Effector memory CD4-positive, alpha-beta T cell (primary cell): ENCODE data around the gene ANO6.

Experiments
- DNase-seq, 3 donors: peaks; one replicate each; pipeline ENCODE4 v3.0.0-alpha.2; 2020
- H3K27ac ChIP-seq: 2 replicates; pipeline ENCODE4 v1.7.0; 2013; ENCODE audit warnings: mild to moderate bottlenecking, low read length, moderate library complexity; ENCODE audit not compliant: insufficient read depth, poor library complexity, severe bottlenecking
- H3K27me3 ChIP-seq: replicated peaks from 2 replicates; pipeline ENCODE4 v1.7.0; 2013; ENCODE audit warnings: mild to moderate bottlenecking, low read length; ENCODE audit not compliant: insufficient read depth, control insufficient read depth, poor library complexity, severe bottlenecking
- H3K36me3 ChIP-seq: 2 replicates; pipeline ENCODE4 v1.7.0; 2013; ENCODE audit warnings: mild to moderate bottlenecking, low read length, moderate library complexity; ENCODE audit not compliant: control insufficient read depth, insufficient read depth
- H3K4me1 ChIP-seq: 2 replicates; pipeline ENCODE4 v1.7.0; 2013; ENCODE audit warnings: low read length, mild to moderate bottlenecking; ENCODE audit not compliant: control insufficient read depth, insufficient read depth, poor library complexity, severe bottlenecking
- H3K4me3 ChIP-seq: 2 replicates; pipeline ENCODE4 v1.7.0; 2013; ENCODE audit warnings: low read length, low read depth, mild to moderate bottlenecking; ENCODE audit not compliant: insufficient read depth, poor library complexity, severe bottlenecking
- H3K9me3 ChIP-seq: 2 replicates; pipeline ENCODE4 v1.7.0; 2013; ENCODE audit warnings: mild to moderate bottlenecking, low read length, moderate library complexity; ENCODE audit not compliant: control insufficient read depth

ANO6 gene

GRCh38 chr12:45468751-45469615, 253.1 kb downstream of the ANO6 start:
- Histone ChIP-seq H3K36me3 (no peaks in the 10 kb centered on the region), H3K4me1 (no peaks in the 10 kb centered on the region), H3K27me3 (peaks cover 1% of the 10 kb centered on the region), H3K27ac (no peak overlapping the region), H3K4me3 (no peak overlapping the region), H3K9me3 (no peaks in the 10 kb centered on the region)
- no peak for DNase-seq

- no peak for DNase-seq
- H3K27ac ChIP-seq, result no peak overlapping the region
- no peak overlapping the region for H3K4me3 ChIP-seq
- no peaks in the 10 kb centered on the region for H3K36me3 ChIP-seq
- no peaks in the 10 kb centered on the region for H3K4me1 ChIP-seq
- H3K27me3 ChIP-seq, result no peaks in the 10 kb centered on the region
- H3K9me3 ChIP-seq, result no peaks in the 10 kb centered on the region
These were observed 254.0 kb downstream of the ANO6 start for GRCh38 chr12:45469902-45470301.

GRCh38 chr12:45473636-45474035, 257.7 kb downstream of the ANO6 start:
- Histone ChIP-seq H3K9me3 (no peaks in the 10 kb centered on the region), H3K4me1 (no peaks in the 10 kb centered on the region), H3K36me3 (no peaks in the 10 kb centered on the region), H3K27me3 (no peaks in the 10 kb centered on the region), H3K27ac (no peak overlapping the region), H3K4me3 (no peak overlapping the region)
- no peak for DNase-seq

GRCh38 chr12:45475594-45475993, 259.7 kb downstream of the ANO6 start:
- Histone ChIP-seq H3K9me3 (no peaks in the 10 kb centered on the region), H3K27ac (no peak overlapping the region), H3K36me3 (no peaks in the 10 kb centered on the region), H3K4me3 (no peak overlapping the region), H3K27me3 (no peaks in the 10 kb centered on the region), H3K4me1 (no peaks in the 10 kb centered on the region)
- DNase-seq, result no peak

- no peaks in the 10 kb centered on the region for H3K27me3 ChIP-seq
- no peaks in the 10 kb centered on the region for H3K36me3 ChIP-seq
- DNase-seq, result no peak
- H3K4me1 ChIP-seq, result no peaks in the 10 kb centered on the region
- H3K4me3 ChIP-seq, result no peak overlapping the region
- H3K27ac ChIP-seq, result no peak overlapping the region
- H3K9me3 ChIP-seq, result no peaks in the 10 kb centered on the region
These were observed 261.6 kb downstream of the ANO6 start for GRCh38 chr12:45477526-45477925.

- Histone ChIP-seq H3K27me3 (no peaks in the 10 kb centered on the region), H3K27ac (no peak overlapping the region), H3K4me1 (no peaks in the 10 kb centered on the region), H3K36me3 (no peaks in the 10 kb centered on the region), H3K4me3 (no peak overlapping the region), H3K9me3 (no peaks in the 10 kb centered on the region)
- no peak for DNase-seq
These were observed 263.0 kb downstream of the ANO6 start for GRCh38 chr12:45478931-45479330.

- Histone ChIP-seq H3K9me3 (no peaks in the 10 kb centered on the region), H3K4me1 (no peaks in the 10 kb centered on the region), H3K27me3 (no peaks in the 10 kb centered on the region), H3K4me3 (no peak overlapping the region), H3K36me3 (no peaks in the 10 kb centered on the region), H3K27ac (no peak overlapping the region)
- no peak for DNase-seq
These were observed 265.9 kb downstream of the ANO6 start for GRCh38 chr12:45481746-45482145.

GRCh38 chr12:45483571-45483970, 267.7 kb downstream of the ANO6 start:
- H3K27ac ChIP-seq, result no peak overlapping the region
- no peaks in the 10 kb centered on the region for H3K4me1 ChIP-seq
- H3K9me3 ChIP-seq, result no peaks in the 10 kb centered on the region
- H3K36me3 ChIP-seq, result no peaks in the 10 kb centered on the region
- DNase-seq, result no peak
- H3K4me3 ChIP-seq, result no peak overlapping the region
- H3K27me3 ChIP-seq, result no peaks in the 10 kb centered on the region
